SU-DHL-6 (cell line): ENCODE results near the gene SORBS2.

ENCODE experiments used
- CTCF ChIP-seq: fragments of 200-600 bp; sonication (generic); IDR thresholded peaks from one replicate; pipeline ENCODE4 v1.5.1; 2017; ENCODE audit warnings: antibody characterized with exemption, mild to moderate bottlenecking, low read length, moderate library complexity; ENCODE audit not compliant: insufficient read depth, poor library complexity, severe bottlenecking
- EZH2phosphoT487 ChIP-seq: fragments of 200-600 bp; sonication (generic), shearing (Covaris generic); conservative IDR thresholded peaks from 2 replicates; pipeline ENCODE4 v1.6.1; 2018; ENCODE audit warnings: mild to moderate bottlenecking, antibody characterized with exemption, low read length, moderate library complexity, mixed read lengths

DNA sequence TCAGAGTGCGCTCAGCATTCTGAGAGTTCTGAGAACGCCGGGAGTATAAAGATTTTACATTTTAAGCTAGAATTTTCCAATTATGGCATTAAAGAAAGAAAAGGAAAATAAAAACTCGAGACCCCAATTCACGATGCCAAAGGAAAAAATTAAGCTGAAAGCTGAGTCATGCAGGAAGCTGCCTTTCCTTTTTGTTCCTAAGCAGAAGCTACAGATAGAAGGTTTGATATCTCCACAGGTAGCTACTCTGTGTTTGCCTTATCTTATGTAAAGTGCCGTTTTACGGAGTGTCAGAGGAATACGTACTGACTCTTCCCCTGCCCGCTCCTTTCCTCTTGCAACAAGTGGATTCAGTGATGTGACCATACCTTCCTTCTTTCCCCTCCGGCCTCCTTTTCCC lies 10.8 kb upstream of the SORBS2 start:
- no peak for TF ChIP-seq CTCF
- no peak for TF ChIP-seq EZH2phosphoT487
